HepG2 (cell line): ENCODE results near the gene CCNJL. TPM values are rescaled to one million over a fixed set of nuclear protein-coding genes. Genes with fewer than 3 reads are reported as not detected.

ENCODE experiments used
- ATAC-seq: fragments of 200-7000 bp; cut with Tn5 transposase; 3 replicates; pipeline ENCODE4 v1.9.1; 2020; ENCODE audit warnings: mild to moderate bottlenecking, moderate library complexity
- BruUV-seq: library from RNA; stranded (reverse); fragments of 400-500 nt; replicated peaks from 2 replicates; lab custom pipeline; 2021; lab: Mats Ljungman, UMichigan
- CTCF ChIA-PET: fragments of 300-600 bp; formaldehyde crosslinking; extraction: SDS; loops from one replicate; lab custom pipeline; 2021; ENCODE audit warnings: low total read pairs, inconsistent platforms, low intra/inter-chr PET ratio; lab: Yijun Ruan, JAX
- POLR2A ChIA-PET: fragments of 350-600 bp; sonication (Branson Sonifier 250); formaldehyde crosslinking; loops from one replicate; lab custom pipeline; 2020; ENCODE audit warnings: antibody characterized with exemption, inconsistent platforms; lab: Yijun Ruan, JAX
- DNase-seq: peaks from one replicate; pipeline ENCODE4 v3.0.0-alpha.2; 2015; ENCODE audit warnings: low spot score
- FAIRE-seq: peaks from 3 replicates; lab custom pipeline; 2011; peaks lifted over from hg19 to GRCh38; lab: Jason Lieb, UNC
- H2AFZ ChIP-seq: one replicate; pipeline ENCODE4 v1.6.1; 2011; ENCODE audit warnings: low read length, inconsistent platforms
- H3K27ac ChIP-seq: fragments of 300-600 bp; 3 replicates; pipeline ENCODE4 v1.8.0; 2011; ENCODE audit warnings: mixed run types, mild to moderate bottlenecking, mixed read lengths, low read length, inconsistent platforms; ENCODE audit not compliant: insufficient read depth; ENCODE audit errors: extremely low read length
- H3K27me3 ChIP-seq, 2 experiments: fragments of 200-600 bp in 1 of 2; 2 replicates in 1 of 2; 3 replicates in 1 of 2; pipeline versions ENCODE4 v1.6.0 to v1.8.0; 2011; ENCODE audit warnings: low read length in 2 of 2, mild to moderate bottlenecking in 2 of 2, moderate library complexity in 2 of 2, inconsistent platforms in 1 of 2; ENCODE audit not compliant: insufficient read depth in 2 of 2, control insufficient read depth in 1 of 2
- H3K36me3 ChIP-seq, 2 experiments: fragments of 200-600 bp in 1 of 2; replicated peaks in 1 of 2; 2 replicates in 1 of 2; 3 replicates in 1 of 2; pipeline versions ENCODE4 v1.5.1 to v1.8.0; 2011; ENCODE audit warnings: low read length in 2 of 2, inconsistent platforms in 1 of 2; ENCODE audit not compliant: insufficient read depth in 2 of 2, control insufficient read depth in 1 of 2
- H3K4me1 ChIP-seq: 2 replicates; pipeline ENCODE4 v1.5.1; 2012; ENCODE audit warnings: low read length, inconsistent platforms; ENCODE audit not compliant: insufficient read depth
- H3K4me2 ChIP-seq: 2 replicates; pipeline ENCODE4 v1.6.0; 2011; ENCODE audit warnings: low read depth, low read length, inconsistent platforms
- H3K4me3 ChIP-seq, 3 experiments: fragments of 200-600 bp in 1 of 3; sonication (generic), shearing (Covaris generic) in 1 of 3; replicated peaks in 1 of 3; 2 replicates each; pipeline ENCODE4 v1.5.1; 2011 to 2016; ENCODE audit warnings: low read length in 3 of 3, inconsistent platforms in 2 of 3, low read depth in 2 of 3, mild to moderate bottlenecking in 2 of 3, control low read depth in 1 of 3, mixed read lengths in 1 of 3; ENCODE audit not compliant: insufficient read depth in 1 of 3
- H3K79me2 ChIP-seq: one replicate; pipeline ENCODE4 v1.6.1; 2011; ENCODE audit warnings: low read length, inconsistent platforms; ENCODE audit not compliant: insufficient read depth
- H3K9ac ChIP-seq: 2 replicates; pipeline ENCODE4 v1.6.0; 2011; ENCODE audit warnings: mild to moderate bottlenecking, low read depth, low read length, inconsistent platforms; ENCODE audit not compliant: insufficient read depth
- H3K9me3 ChIP-seq: 2 replicates; pipeline ENCODE4 v1.5.1; 2012; ENCODE audit warnings: mild to moderate bottlenecking, low read length
- H4K20me1 ChIP-seq: 2 replicates; pipeline ENCODE4 v1.6.0; 2011; ENCODE audit warnings: inconsistent platforms, mild to moderate bottlenecking, low read length, moderate library complexity; ENCODE audit not compliant: insufficient read depth
- ARNT ChIP-seq: fragments of 450-650 bp; IDR thresholded peaks from 2 replicates; pipeline ENCODE4 v1.6.1; 2017
- CREB1 ChIP-seq, 2 experiments: fragments of 450-650 bp in 1 of 2; IDR thresholded peaks; 2 replicates each; pipeline ENCODE4 v1.6.1; 2016 to 2017; ENCODE audit warnings: control low read depth in 1 of 2, mild to moderate bottlenecking in 1 of 2, missing compliant biosample characterization in 1 of 2, missing genetic modification characterization in 1 of 2
- DNMT1 ChIP-seq: sonication (generic); formaldehyde crosslinking; IDR thresholded peaks from 2 replicates; pipeline ENCODE4 v1.5.1; 2020; ENCODE audit warnings: mild to moderate bottlenecking, missing genetic modification reagents
- HMGXB3 ChIP-seq: sonication (generic); formaldehyde crosslinking; IDR thresholded peaks from 2 replicates; pipeline ENCODE4 v1.4.0; 2020; ENCODE audit warnings: missing genetic modification reagents, borderline replicate concordance
- RFXANK ChIP-seq: IDR thresholded peaks from 2 replicates; pipeline ENCODE4 v1.6.1; 2016
- SYNCRIP ChIP-seq: fragments of 200-400 bp; formaldehyde crosslinking; IDR thresholded peaks from 2 replicates; pipeline ENCODE4 v1.6.1; 2018; ENCODE audit warnings: mild to moderate bottlenecking, low read depth, low read length; ENCODE audit not compliant: insufficient read depth
- THYN1 ChIP-seq: sonication (generic); formaldehyde crosslinking; IDR thresholded peaks from 2 replicates; pipeline ENCODE4 v1.8.1; 2023; ENCODE audit warnings: low read depth, mild to moderate bottlenecking, moderate library complexity, missing genetic modification reagents, borderline replicate concordance
- ZNF207 ChIP-seq: fragments of 450-650 bp; IDR thresholded peaks from 2 replicates; pipeline ENCODE4 v1.6.1; 2016; ENCODE audit warnings: antibody characterized with exemption, borderline replicate concordance
- ZNF670 ChIP-seq: sonication (generic); formaldehyde crosslinking; IDR thresholded peaks from 2 replicates; pipeline ENCODE4 v1.8.0; 2022; ENCODE audit warnings: mild to moderate bottlenecking, missing genetic modification reagents, borderline replicate concordance
- ZNF772 ChIP-seq: sonication (generic); formaldehyde crosslinking; IDR thresholded peaks from 2 replicates; pipeline ENCODE4 v1.5.0; 2020; ENCODE audit warnings: mild to moderate bottlenecking, missing genetic modification reagents
- WGBS: methylation state at CpG from one replicate; pipeline ENCODE4 v1.1.6; 2017; ENCODE audit warnings: low lambda C conversion rate; 5-methylcytosine and 5-hydroxymethylcytosine counted together
- in situ Hi-C: cut with HindIII; loops from 2 replicates; pipeline ENCODE4 v1.10.0; 2017; ENCODE audit warnings: low pct_unique_long_range_greater_than_20kb; ENCODE audit not compliant: extremely low pct_ligation_motif_present
- intact Hi-C: fragments of 100-400 bp; cut with micrococcal nuclease; formaldehyde crosslinking; loops from one replicate; pipeline ENCODE4 v1.10.0; 2022; ENCODE audit not compliant: unreplicated experiment
- polyA plus RNA-seq, 8 experiments: library from polyadenylated mRNA; depleted of rRNA in 3 of 8; stranded (reverse) in 7 of 8; unstranded in 1 of 8; fragments of >200 nt; fragmentation: Illumina TruSeq in 4 of 8; extraction: Trizol in 4 of 8; gene quantifications; 2 replicates each; pipeline versions ENCODE4 v1.2.1 to v1.2.3, GENCODE V29; 2011 to 2016; ENCODE audit warnings: low read depth in 4 of 8, missing spikeins in 1 of 8, mixed read lengths in 1 of 8; ENCODE audit not compliant: insufficient read depth in 1 of 8
- total RNA-seq, 5 experiments: library from RNA; depleted of rRNA; stranded (reverse); fragments of >200 nt; fragmentation: Illumina TruSeq; extraction: Trizol; gene quantifications; 2 replicates each; pipeline ENCODE4 v1.2.3, GENCODE V29; 2016; ENCODE audit warnings: low read depth in 1 of 5
- TF ChIP-seq, protein P1 (sequence below): IDR thresholded peaks from 2 replicates; pipeline ENCODE4 v1.6.1; 2018; ENCODE audit warnings: missing genetic modification reagents
- TF ChIP-seq, protein P2 (sequence below): sonication (generic); formaldehyde crosslinking; IDR thresholded peaks from 2 replicates; pipeline ENCODE4 v1.4.0; 2020; ENCODE audit warnings: missing genetic modification reagents
- TF ChIP-seq, protein P3 (sequence below): sonication (generic); formaldehyde crosslinking; IDR thresholded peaks from 2 replicates; pipeline ENCODE4 v1.4.0; 2020; ENCODE audit warnings: missing genetic modification reagents

Gene CCNJL
- total and polyA plus RNA-seq, 2 of the 13 experiments (the other 11 are each of a cell fraction or from before 2014, with no cell fraction given): 1.6 to 4.4 TPM

- Histone ChIP-seq H3K4me1 (no peaks in the 10 kb centered on the region), H2AFZ (no peak overlapping the region), H3K36me3 (no peaks in the 10 kb centered on the region), H3K79me2 (no peaks in the 10 kb centered on the region), H3K4me3 (no peak overlapping the region), H4K20me1 (no peaks in the 10 kb centered on the region), H3K9ac (no peak overlapping the region), H3K27me3 (no peaks in the 10 kb centered on the region; a peak in 1 of 5 replicates), H3K9me3 (no peaks in the 10 kb centered on the region), H3K27ac (no peak overlapping the region), H3K4me2 (no peak overlapping the region)
- in situ Hi-C loops: no loop called here
- intact Hi-C loops: no loop called here
- FAIRE-seq (no peak), DNase-seq (no peak), ATAC-seq (no peak)
- no peak for TF ChIP-seq ZNF207
- TF ChIP-seq ARNT: no peak
- TF ChIP-seq, protein P1, sequence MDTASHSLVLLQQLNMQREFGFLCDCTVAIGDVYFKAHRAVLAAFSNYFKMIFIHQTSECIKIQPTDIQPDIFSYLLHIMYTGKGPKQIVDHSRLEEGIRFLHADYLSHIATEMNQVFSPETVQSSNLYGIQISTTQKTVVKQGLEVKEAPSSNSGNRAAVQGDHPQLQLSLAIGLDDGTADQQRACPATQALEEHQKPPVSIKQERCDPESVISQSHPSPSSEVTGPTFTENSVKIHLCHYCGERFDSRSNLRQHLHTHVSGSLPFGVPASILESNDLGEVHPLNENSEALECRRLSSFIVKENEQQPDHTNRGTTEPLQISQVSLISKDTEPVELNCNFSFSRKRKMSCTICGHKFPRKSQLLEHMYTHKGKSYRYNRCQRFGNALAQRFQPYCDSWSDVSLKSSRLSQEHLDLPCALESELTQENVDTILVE (CRISPR knock-in tag): no peak
- TF ChIP-seq SYNCRIP: no peak
- TF ChIP-seq, protein P2, sequence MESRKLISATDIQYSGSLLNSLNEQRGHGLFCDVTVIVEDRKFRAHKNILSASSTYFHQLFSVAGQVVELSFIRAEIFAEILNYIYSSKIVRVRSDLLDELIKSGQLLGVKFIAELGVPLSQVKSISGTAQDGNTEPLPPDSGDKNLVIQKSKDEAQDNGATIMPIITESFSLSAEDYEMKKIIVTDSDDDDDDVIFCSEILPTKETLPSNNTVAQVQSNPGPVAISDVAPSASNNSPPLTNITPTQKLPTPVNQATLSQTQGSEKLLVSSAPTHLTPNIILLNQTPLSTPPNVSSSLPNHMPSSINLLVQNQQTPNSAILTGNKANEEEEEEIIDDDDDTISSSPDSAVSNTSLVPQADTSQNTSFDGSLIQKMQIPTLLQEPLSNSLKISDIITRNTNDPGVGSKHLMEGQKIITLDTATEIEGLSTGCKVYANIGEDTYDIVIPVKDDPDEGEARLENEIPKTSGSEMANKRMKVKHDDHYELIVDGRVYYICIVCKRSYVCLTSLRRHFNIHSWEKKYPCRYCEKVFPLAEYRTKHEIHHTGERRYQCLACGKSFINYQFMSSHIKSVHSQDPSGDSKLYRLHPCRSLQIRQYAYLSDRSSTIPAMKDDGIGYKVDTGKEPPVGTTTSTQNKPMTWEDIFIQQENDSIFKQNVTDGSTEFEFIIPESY (CRISPR knock-in tag): no peak
- no peak for TF ChIP-seq HMGXB3 (CRISPR knock-in tag)
- TF ChIP-seq ZNF772 (CRISPR knock-in tag): no peak
- TF ChIP-seq RFXANK: no peak
- TF ChIP-seq, protein P3, sequence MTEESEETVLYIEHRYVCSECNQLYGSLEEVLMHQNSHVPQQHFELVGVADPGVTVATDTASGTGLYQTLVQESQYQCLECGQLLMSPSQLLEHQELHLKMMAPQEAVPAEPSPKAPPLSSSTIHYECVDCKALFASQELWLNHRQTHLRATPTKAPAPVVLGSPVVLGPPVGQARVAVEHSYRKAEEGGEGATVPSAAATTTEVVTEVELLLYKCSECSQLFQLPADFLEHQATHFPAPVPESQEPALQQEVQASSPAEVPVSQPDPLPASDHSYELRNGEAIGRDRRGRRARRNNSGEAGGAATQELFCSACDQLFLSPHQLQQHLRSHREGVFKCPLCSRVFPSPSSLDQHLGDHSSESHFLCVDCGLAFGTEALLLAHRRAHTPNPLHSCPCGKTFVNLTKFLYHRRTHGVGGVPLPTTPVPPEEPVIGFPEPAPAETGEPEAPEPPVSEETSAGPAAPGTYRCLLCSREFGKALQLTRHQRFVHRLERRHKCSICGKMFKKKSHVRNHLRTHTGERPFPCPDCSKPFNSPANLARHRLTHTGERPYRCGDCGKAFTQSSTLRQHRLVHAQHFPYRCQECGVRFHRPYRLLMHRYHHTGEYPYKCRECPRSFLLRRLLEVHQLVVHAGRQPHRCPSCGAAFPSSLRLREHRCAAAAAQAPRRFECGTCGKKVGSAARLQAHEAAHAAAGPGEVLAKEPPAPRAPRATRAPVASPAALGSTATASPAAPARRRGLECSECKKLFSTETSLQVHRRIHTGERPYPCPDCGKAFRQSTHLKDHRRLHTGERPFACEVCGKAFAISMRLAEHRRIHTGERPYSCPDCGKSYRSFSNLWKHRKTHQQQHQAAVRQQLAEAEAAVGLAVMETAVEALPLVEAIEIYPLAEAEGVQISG (CRISPR knock-in tag): no peak
- no peak for TF ChIP-seq CREB1 (IDR thresholded peaks at IDR 0.05)
- no peak for TF ChIP-seq CREB1 (CRISPR knock-in tag; IDR thresholded peaks at IDR 0.05)
- no peak for TF ChIP-seq ZNF670 (CRISPR knock-in tag)
- TF ChIP-seq DNMT1 (CRISPR knock-in tag): no peak
- no peak for TF ChIP-seq THYN1 (CRISPR knock-in tag)
- CTCF ChIA-PET: no interaction called here
- BruUV-seq: no TSS peak
- 51% methylated on average over 5 of the region's 5 CpGs for WGBS
- POLR2A ChIA-PET: no interaction called here
Measured at GRCh38 chr5:160233215-160233614, 79.1 kb downstream of the CCNJL start.
